HL-60 (cell line): ENCODE measurements around the gene PKD1.
"Not testable (repeated sequence)": the region's sequence is repeated elsewhere in the genome, so short reads cannot be mapped to it uniquely, and the experiment has no call there.

Experiments used
- DNase-seq, 2 experiments: peaks; one replicate each; pipeline ENCODE4 v3.0.0-alpha.2; 2010 to 2020; ENCODE audit warnings: low read depth in 1 of 2, low spot score in 1 of 2
- H3K27ac ChIP-seq: fragments of 250-450 bp; sonication (Bioruptor Pico); replicated peaks from 2 replicates; pipeline ENCODE4 v1.5.1; 2020; ENCODE audit warnings: mild to moderate bottlenecking, moderate library complexity
- H3K27me3 ChIP-seq: fragments of 250-450 bp; sonication (Bioruptor Pico); 2 replicates; pipeline ENCODE4 v1.5.1; 2021; ENCODE audit warnings: mild to moderate bottlenecking, moderate library complexity; ENCODE audit not compliant: insufficient read depth, poor library complexity, severe bottlenecking
- H3K4me3 ChIP-seq: replicated peaks from 2 replicates; pipeline ENCODE4 v1.5.1; 2011; ENCODE audit warnings: mild to moderate bottlenecking, control low read depth, low read length; ENCODE audit not compliant: insufficient read depth
- GABPA ChIP-seq: IDR thresholded peaks from 2 replicates; pipeline ENCODE4 v1.6.1; 2012; ENCODE audit warnings: low read depth
- POLR2AphosphoS5 ChIP-seq: IDR thresholded peaks from 2 replicates; pipeline ENCODE4 v1.6.1; 2012; ENCODE audit warnings: low read depth
- SPI1 ChIP-seq: IDR thresholded peaks from 2 replicates; pipeline ENCODE4 v1.6.1; 2012; ENCODE audit warnings: low read depth, mild to moderate bottlenecking, borderline replicate concordance
- TF ChIP-seq, protein P1 (sequence below): IDR thresholded peaks from one replicate; pipeline ENCODE4 v1.5.1; 2011; ENCODE audit warnings: low read length, control low read depth, inconsistent platforms; ENCODE audit not compliant: insufficient read depth
- TF ChIP-seq, protein P2 (sequence below): IDR thresholded peaks from 2 replicates; pipeline ENCODE4 v1.6.1; 2012; ENCODE audit warnings: low read depth; ENCODE audit not compliant: insufficient replicate concordance

PKD1 gene

DNA sequence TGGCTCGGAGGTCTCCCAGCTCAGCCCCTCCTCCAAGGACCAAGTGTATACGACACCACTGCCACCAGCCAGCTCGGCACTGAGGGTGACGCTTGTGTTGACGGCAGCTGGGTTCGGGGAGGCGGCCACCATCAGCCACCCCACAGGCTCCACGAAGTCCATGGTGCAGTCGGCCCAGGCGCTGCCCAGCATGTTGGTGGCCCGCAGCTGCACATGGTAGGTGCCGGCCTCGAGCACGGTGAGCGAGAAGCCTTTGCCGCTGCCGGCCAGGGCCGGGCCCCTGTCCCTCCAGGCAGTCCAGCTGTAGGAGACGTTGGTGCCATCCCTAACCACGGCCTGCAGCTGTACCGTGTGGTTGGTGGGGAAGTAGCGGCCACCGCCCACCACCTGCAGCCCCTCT is 25.8 kb downstream of the PKD1 start:
- H3K27ac ChIP-seq, H3K4me3 ChIP-seq, DNase-seq, H3K27me3 ChIP-seq: not testable (repeated sequence)

DNA sequence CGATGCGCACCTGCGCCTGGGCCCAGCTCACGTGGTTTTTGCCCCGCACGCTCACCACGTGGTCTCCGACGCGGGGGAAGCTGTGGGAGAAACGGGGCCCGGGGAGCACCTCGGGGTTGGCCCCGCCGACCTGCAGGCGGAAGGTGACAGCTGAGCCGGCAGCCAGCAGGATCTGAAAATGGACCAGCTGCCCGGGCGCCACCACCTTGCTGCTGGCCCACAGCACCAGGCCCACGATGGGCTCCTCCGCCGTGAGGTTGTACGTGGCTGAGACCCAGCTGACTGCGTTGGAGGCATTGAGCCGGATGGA is 26.5 kb downstream of the PKD1 start:
- not testable (repeated sequence) for DNase-seq, H3K4me3 ChIP-seq, H3K27me3 ChIP-seq, H3K27ac ChIP-seq

DNA sequence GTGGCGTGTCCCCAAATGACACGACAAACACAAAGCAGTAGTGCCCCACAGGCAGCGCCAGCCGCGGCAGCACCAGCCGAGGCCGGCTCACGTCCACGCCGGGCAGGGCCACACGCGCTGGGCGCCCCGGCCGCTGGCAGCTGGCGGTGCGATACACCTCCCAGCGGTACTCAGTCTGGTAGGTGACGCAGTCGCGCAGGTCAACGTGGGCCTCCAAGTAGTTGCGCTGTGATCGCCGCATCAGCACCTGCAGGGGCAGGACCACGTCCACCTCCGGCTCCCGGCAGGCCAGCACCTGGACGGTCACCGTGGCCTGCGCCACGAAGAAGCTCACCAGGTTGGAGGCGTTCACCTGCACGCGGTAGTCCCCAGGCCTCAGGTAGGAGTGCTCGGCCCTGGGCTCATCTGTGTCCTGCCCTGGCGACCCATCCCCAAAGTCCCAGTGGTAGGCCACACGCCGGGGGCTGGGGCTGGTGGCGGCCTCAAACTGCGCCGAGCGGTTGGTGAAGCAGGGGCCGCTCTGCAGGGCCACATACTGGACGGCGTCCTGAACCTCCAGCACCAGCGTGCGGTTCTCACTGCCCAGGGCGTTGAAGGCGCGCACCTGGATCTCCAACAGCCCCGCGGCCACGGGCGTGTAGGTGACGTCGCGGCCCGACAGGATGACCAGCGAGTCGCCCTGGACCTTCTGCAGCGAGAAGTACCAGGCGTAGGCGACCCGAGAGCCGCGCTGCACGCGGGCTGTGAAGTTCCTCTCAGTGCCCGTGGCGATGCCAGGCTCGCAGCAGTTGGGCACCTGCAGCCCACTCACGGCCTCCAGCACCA is 27.0 kb downstream of the PKD1 start:
- not testable (repeated sequence) for DNase-seq, H3K27me3 ChIP-seq, H3K4me3 ChIP-seq, H3K27ac ChIP-seq

DNA sequence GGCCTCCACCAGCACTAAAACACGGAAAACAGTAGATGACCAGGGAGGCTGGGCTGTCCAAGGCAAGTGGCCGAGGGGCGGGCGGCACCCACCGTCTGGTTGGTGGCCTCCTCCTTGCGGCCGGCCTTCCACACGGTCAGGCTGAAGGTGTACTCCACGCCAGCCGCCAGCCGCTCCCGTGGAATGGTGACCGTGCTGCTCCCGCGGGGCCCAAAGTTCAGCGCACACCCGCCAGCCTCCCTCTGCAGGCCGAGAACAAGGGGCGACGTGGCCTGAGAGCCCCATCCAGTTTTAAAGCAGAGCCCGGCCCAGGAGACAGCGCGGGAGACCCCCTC is 27.9 kb downstream of the PKD1 start:
- DNase-seq, H3K4me3 ChIP-seq, H3K27me3 ChIP-seq, H3K27ac ChIP-seq: not testable (repeated sequence)

- not testable (repeated sequence) for H3K27ac ChIP-seq, DNase-seq, H3K27me3 ChIP-seq, H3K4me3 ChIP-seq
Measured at GRCh38 chr16:2107121-2107790, 28.4 kb downstream of the PKD1 start.

GRCh38 chr16:2106211-2106610 is 29.5 kb downstream of the PKD1 start:
- not testable (repeated sequence) for DNase-seq, H3K4me3 ChIP-seq, H3K27me3 ChIP-seq, H3K27ac ChIP-seq

DNA sequence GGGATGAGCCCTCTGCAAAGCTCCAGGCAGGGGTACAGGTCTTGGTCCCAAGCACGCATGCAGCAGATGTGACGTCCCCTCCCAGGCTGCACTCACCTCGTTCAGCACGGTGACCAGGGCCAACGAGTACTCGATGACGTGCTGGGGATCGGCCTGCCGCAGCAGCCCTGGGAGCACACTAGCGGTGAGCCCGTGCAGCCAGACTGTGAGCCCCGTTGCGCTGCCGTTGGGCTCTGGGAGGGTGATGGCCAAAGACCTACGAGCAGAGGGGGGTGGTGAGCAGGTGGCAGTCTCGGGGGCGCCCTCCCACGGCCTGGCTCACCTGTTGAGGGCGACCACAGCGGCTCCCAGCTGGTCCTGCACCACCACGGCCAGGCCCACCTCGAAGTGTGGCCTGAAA is 29.9 kb downstream of the PKD1 start:
- H3K27ac ChIP-seq, H3K4me3 ChIP-seq, H3K27me3 ChIP-seq, DNase-seq: not testable (repeated sequence)

DNA sequence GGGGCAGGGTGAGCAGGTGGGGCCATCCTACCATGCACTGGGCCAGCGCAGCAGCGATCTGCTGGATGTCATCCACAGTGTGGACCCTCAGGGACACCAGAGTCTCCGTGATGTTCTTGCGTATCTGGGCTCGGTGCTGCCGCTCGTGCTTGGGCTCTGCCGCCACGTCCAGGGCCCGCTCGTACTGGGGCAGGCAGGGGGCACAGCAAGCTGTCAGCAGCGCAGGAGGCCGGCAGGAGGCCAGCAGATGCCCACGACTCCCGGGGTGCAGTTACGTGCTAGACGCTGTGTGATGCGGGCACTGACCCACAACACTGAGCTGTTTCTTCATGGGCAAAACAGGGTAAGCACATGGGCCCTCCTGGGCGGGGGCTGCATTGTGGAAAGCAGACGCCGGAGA is 30.4 kb downstream of the PKD1 start:
- not testable (repeated sequence) for H3K27me3 ChIP-seq, H3K27ac ChIP-seq, DNase-seq, H3K4me3 ChIP-seq

- not testable (repeated sequence) for DNase-seq, H3K27me3 ChIP-seq, H3K27ac ChIP-seq, H3K4me3 ChIP-seq
Measured at GRCh38 chr16:2104464-2104863, 31.2 kb downstream of the PKD1 start.

DNA sequence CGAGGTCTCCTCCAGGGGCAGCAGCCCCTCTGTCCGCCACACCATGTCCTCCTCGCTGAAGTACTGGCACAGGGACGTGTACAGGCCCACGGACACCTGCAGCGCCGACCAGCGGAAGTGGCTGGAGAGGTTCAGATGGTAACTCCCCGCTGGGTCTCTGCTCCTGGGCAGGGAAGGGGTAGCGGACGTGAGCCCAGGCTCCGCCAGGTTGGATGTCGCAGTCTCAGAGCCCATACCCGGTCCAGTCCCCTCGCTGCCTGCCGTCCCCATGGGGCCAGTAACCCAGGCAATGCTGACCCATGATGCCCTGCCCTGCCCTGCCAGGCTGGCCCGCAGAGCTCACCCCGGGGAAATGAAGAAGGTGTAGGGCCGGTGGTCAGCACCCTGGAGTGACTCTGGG is 33.2 kb downstream of the PKD1 start:
- H3K4me3 ChIP-seq = no peak overlapping the region
- DNase-seq = no peak
- H3K27me3 ChIP-seq = no peaks in the 10 kb centered on the region

DNA sequence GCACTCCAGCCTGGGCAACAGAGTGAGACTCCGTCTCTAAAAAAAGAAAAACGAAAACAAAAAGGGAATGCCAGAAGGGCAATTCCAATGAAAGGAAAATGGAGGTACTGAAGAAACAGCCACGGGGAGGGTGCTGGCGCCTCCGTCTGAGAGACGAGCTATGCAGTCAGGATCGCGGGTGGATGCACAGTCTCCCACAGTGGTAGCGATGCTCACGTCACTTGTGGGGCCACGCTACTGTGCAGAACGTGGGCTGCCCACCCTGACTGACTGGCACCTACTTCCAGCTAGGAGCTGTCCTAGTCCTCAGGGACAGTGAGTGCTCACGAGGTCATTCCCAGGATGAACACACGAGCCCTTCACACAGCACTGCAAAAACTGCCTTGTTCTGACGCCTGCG is 34.1 kb downstream of the PKD1 start:
- not testable (repeated sequence) for H3K27me3 ChIP-seq, H3K4me3 ChIP-seq, H3K27ac ChIP-seq, DNase-seq

More for the DNA sequence above, 33.2 kb downstream of the PKD1 start:
- no peak overlapping the region for H3K27ac ChIP-seq
- TF ChIP-seq POLR2AphosphoS5 = no peak
- TF ChIP-seq, protein P1, sequence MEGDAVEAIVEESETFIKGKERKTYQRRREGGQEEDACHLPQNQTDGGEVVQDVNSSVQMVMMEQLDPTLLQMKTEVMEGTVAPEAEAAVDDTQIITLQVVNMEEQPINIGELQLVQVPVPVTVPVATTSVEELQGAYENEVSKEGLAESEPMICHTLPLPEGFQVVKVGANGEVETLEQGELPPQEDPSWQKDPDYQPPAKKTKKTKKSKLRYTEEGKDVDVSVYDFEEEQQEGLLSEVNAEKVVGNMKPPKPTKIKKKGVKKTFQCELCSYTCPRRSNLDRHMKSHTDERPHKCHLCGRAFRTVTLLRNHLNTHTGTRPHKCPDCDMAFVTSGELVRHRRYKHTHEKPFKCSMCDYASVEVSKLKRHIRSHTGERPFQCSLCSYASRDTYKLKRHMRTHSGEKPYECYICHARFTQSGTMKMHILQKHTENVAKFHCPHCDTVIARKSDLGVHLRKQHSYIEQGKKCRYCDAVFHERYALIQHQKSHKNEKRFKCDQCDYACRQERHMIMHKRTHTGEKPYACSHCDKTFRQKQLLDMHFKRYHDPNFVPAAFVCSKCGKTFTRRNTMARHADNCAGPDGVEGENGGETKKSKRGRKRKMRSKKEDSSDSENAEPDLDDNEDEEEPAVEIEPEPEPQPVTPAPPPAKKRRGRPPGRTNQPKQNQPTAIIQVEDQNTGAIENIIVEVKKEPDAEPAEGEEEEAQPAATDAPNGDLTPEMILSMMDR = no peak
- no peak for TF ChIP-seq GABPA
- TF ChIP-seq SPI1 = no peak
- TF ChIP-seq, protein P2, sequence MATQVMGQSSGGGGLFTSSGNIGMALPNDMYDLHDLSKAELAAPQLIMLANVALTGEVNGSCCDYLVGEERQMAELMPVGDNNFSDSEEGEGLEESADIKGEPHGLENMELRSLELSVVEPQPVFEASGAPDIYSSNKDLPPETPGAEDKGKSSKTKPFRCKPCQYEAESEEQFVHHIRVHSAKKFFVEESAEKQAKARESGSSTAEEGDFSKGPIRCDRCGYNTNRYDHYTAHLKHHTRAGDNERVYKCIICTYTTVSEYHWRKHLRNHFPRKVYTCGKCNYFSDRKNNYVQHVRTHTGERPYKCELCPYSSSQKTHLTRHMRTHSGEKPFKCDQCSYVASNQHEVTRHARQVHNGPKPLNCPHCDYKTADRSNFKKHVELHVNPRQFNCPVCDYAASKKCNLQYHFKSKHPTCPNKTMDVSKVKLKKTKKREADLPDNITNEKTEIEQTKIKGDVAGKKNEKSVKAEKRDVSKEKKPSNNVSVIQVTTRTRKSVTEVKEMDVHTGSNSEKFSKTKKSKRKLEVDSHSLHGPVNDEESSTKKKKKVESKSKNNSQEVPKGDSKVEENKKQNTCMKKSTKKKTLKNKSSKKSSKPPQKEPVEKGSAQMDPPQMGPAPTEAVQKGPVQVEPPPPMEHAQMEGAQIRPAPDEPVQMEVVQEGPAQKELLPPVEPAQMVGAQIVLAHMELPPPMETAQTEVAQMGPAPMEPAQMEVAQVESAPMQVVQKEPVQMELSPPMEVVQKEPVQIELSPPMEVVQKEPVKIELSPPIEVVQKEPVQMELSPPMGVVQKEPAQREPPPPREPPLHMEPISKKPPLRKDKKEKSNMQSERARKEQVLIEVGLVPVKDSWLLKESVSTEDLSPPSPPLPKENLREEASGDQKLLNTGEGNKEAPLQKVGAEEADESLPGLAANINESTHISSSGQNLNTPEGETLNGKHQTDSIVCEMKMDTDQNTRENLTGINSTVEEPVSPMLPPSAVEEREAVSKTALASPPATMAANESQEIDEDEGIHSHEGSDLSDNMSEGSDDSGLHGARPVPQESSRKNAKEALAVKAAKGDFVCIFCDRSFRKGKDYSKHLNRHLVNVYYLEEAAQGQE = no peak

DNA sequence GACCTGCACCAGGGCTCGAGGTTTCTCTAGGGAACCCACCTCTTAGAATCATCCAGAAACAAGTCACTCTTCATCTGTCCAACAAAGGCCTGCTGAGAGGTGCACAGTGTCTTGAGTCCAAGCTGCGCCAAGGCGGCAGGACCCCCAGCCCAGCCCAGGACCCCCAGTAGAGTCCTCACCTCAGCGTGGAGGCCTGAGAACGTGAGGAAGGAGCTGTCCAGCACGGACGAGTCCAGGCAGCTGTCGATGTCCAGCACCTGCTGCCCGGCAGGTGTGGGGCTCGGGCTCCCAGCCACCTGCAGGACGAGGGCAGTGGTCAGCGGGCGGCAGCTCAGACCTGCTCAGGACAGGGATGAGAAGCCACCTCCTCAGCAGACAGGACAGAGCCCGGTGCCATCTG is 38.0 kb downstream of the PKD1 start:
- not testable (repeated sequence) for DNase-seq, H3K27ac ChIP-seq, H3K4me3 ChIP-seq, H3K27me3 ChIP-seq
